Measurements from ENCODE around the gene NFE2L1. TPM values are rescaled to one million over a fixed set of nuclear protein-coding genes. Genes with fewer than 3 reads are reported as not detected.

Gene NFE2L1
- total and polyA plus RNA-seq, 2 of the 8 experiments (the other 6 are each of a cell fraction or from before 2014, with no cell fraction given) = 140 to 143 TPM

- H3K79me2 ChIP-seq (ENCODE audit: control insufficient read depth in 1 of 2, insufficient read depth in 2 of 2, low read length in 2 of 2) = no peaks in the 10 kb centered on the region
- H4K91ac ChIP-seq (replicated peaks; ENCODE audit: insufficient read length, low read length) = no peak within 1 kb of the TSS
- no peak within 1 kb of the TSS for H2BK120ac ChIP-seq (replicated peaks; ENCODE audit: low read depth, low read length)
- H3K4me3 ChIP-seq (ENCODE audit: extremely low read depth in 1 of 4, insufficient read depth in 2 of 4, low read depth in 3 of 4, low read length in 4 of 4) = peak within 1 kb of the TSS; percentile 36 to 65 (median 45)
- H2BK5ac ChIP-seq (ENCODE audit: low read depth, low read length) = no peak within 1 kb of the TSS
- no peak within 1 kb of the TSS for H2AK5ac ChIP-seq (ENCODE audit: low read depth, low read length)
- no peak within 1 kb of the TSS for H3K4ac ChIP-seq (replicated peaks; ENCODE audit: insufficient read length, low read depth, low read length)
- H3K27me3 ChIP-seq (replicated peaks in 1 of 4; ENCODE audit: control insufficient read depth in 3 of 4, extremely low read depth in 1 of 4, insufficient read depth in 3 of 4, low read length in 3 of 4) = peaks cover 6 to 27% (median 20%) of the 10 kb centered on the region in 4 experiments
- H3K23me2 ChIP-seq (ENCODE audit: low read depth, low read length) = peaks cover 4% of the 10 kb centered on the region; the same call in 1 of the 2 replicates
- no peak within 1 kb of the TSS for H3K56ac ChIP-seq (replicated peaks; ENCODE audit: insufficient read length, low read depth, low read length)
- H4K8ac ChIP-seq (ENCODE audit: extremely low read depth, insufficient read depth, low read length) = no peak within 1 kb of the TSS
- FAIRE-seq (no peak), DNase-seq (ENCODE audit: low read depth in 1 of 2, low spot score in 2 of 2) (peak in 1 of 2 experiments; percentile 73)
- no peak within 1 kb of the TSS; the same call in 1 of the 2 replicates for H2BK15ac ChIP-seq (ENCODE audit: low read length)
- H3K23ac ChIP-seq (ENCODE audit: insufficient read length) = no peak within 1 kb of the TSS
- 17% methylated on average over 22 of the region's 73 CpGs; no CpG with 5 or more reads in 1 of the 2 experiments for WGBS, 2 experiments (ENCODE audit: extremely low coverage in 1 of 2, insufficient coverage in 1 of 2, insufficient read length in 1 of 2, insufficient replicate concordance in 2 of 2, low coverage in 1 of 2, low lambda C conversion rate in 2 of 2, missing lambda C conversion rate in 1 of 2)
- H2AFZ ChIP-seq (ENCODE audit: low read length) = peak within 1 kb of the TSS; percentile 92
- H3K4me1 ChIP-seq (replicated peaks in 1 of 4; ENCODE audit: control insufficient read depth in 3 of 4, insufficient read depth in 4 of 4, low read length in 3 of 4) = peaks cover 2 to 7% (median 4%) of the 10 kb centered on the region in 4 experiments; a peak in 5 of 7 replicates
- no peak within 1 kb of the TSS for H3K14ac ChIP-seq (ENCODE audit: insufficient read length)
- ChIA-PET POLR2A (ENCODE audit: partially characterized antibody) (interaction anchor here (2.6 to 28.1 kb wide), 2 partner anchors 11 to 25 kb away, joined by 9 to 1227 read pairs; partner anchors contain the start of gene NFE2L1), CTCF (ENCODE audit: partially characterized antibody) (interaction anchor here (0.7 to 6.5 kb wide), 19 partner anchors 10 to 271 kb away, joined by 3 to 56 read pairs (median 7); partner anchors contain the start of gene NFE2L1)
- no peaks in the 10 kb centered on the region for H3K36me3 ChIP-seq (ENCODE audit: control insufficient read depth in 2 of 4, insufficient read depth in 4 of 4, low read length in 3 of 4)
- no peaks in the 10 kb centered on the region for H3K79me1 ChIP-seq (ENCODE audit: low read depth, low read length)
- no peaks in the 10 kb centered on the region for H3K9me3 ChIP-seq (ENCODE audit: insufficient read depth in 2 of 2, low read depth in 1 of 2, low read length in 1 of 2)
- no peak within 1 kb of the TSS for H3K27ac ChIP-seq (ENCODE audit: low read depth, low read length)
- H4K20me1 ChIP-seq (replicated peaks in 1 of 2; ENCODE audit: control insufficient read depth in 1 of 2, insufficient read depth in 2 of 2, low read length in 2 of 2) = peaks cover 0 to 3% of the 10 kb centered on the region in 2 experiments
- no peak within 1 kb of the TSS for H2BK20ac ChIP-seq (ENCODE audit: low read length)
- peak within 1 kb of the TSS; percentile 71 to 89 for H3K4me2 ChIP-seq (ENCODE audit: insufficient read depth in 1 of 2, low read depth in 2 of 2, low read length in 2 of 2)
- no peak within 1 kb of the TSS; a peak in 1 of 7 replicates for H3K9ac ChIP-seq (replicated peaks in 1 of 4; ENCODE audit: extremely low read depth in 1 of 4, low read depth in 3 of 4, low read length in 3 of 4)
- H4K5ac ChIP-seq (ENCODE audit: insufficient read length, low read depth, low read length) = no peak within 1 kb of the TSS
- H3K18ac ChIP-seq (ENCODE audit: extremely low read depth, low read length) = no peak within 1 kb of the TSS
- peak within 1 kb of the TSS; percentile 50; the same call in 1 of the 2 replicates for H2BK12ac ChIP-seq (ENCODE audit: low read depth, low read length)
- TF ChIP-seq KDM4A (IDR thresholded peaks at IDR 0.05; ENCODE audit: low read depth, low read length, severe bottlenecking) (peak; percentile 82), HDAC2 (IDR thresholded peaks at IDR 0.05; ENCODE audit: borderline replicate concordance in 1 of 2, low read depth in 2 of 2, low read length in 2 of 2) (peak in 1 of 2 experiments; percentile 21; a peak in 1 of 4 replicates), SIN3A (conservative IDR thresholded peaks at IDR 0.05 in 1 of 2, IDR thresholded peaks at IDR 0.05 in 1 of 2; ENCODE audit: low read depth in 1 of 2, low read length in 2 of 2) (0 out of 4 replicates have a peak, but pooled peaks have one; percentile 35 to 85), SP2 (IDR thresholded peaks at IDR 0.05; ENCODE audit: low read length) (no peak), SUZ12 (IDR thresholded peaks at IDR 0.05; ENCODE audit: low read length) (peak; percentile 47), EP300 (IDR thresholded peaks at IDR 0.05; ENCODE audit: borderline replicate concordance in 1 of 2, low read depth in 2 of 2, low read length in 2 of 2) (no peak), RAD21 (IDR thresholded peaks at IDR 0.05 in 1 of 2, conservative IDR thresholded peaks at IDR 0.05 in 1 of 2; ENCODE audit: low read depth in 2 of 2, low read length in 2 of 2) (peak; percentile 41 to 51), EZH2 (IDR thresholded peaks at IDR 0.05; ENCODE audit: low read depth, low read length, severe bottlenecking) (peak; percentile 40), POU5F1 (IDR thresholded peaks at IDR 0.05; ENCODE audit: low read depth, low read length) (no peak), CREB1 (IDR thresholded peaks at IDR 0.05) (no peak)
These were observed 10.9 kb upstream of the NFE2L1 start, which contains the start of gene COPZ2 for GRCh38 chr17:48037036-48037837. TSS of gene COPZ2 (minus strand) at chr17:48037797. CDS start at chr17:48037777, 20 bp downstream.

Measured in H1 (cell line).